Endothelial cell of umbilical vein (primary cell): ENCODE results near the gene TRAPPC6A.

Experiments used
- FOS ChIP-seq: IDR thresholded peaks from 2 replicates; pipeline ENCODE4 v1.6.1; 2011; ENCODE audit warnings: mild to moderate bottlenecking, low read length, moderate library complexity, borderline replicate concordance; ENCODE audit not compliant: insufficient read depth
- POLR2A ChIP-seq: IDR thresholded peaks from 2 replicates; pipeline ENCODE4 v1.6.1; 2012; ENCODE audit warnings: low read depth, mild to moderate bottlenecking, control low read depth, low read length
- POLR2AphosphoS5 ChIP-seq: IDR thresholded peaks from 2 replicates; pipeline ENCODE4 v1.6.1; 2012; ENCODE audit warnings: low read depth, mild to moderate bottlenecking, control low read depth, low read length, moderate library complexity; ENCODE audit not compliant: insufficient read depth
- TF ChIP-seq, protein P1 (sequence below), 2 donors: IDR thresholded peaks; 1 replicate in 1 of 2; 2 replicates in 1 of 2; pipeline ENCODE4 v1.5.1; 2011; ENCODE audit warnings: low read length in 2 of 2, mild to moderate bottlenecking in 2 of 2, moderate library complexity in 2 of 2, control low read depth in 1 of 2, inconsistent platforms in 1 of 2, low read depth in 1 of 2; ENCODE audit not compliant: insufficient read depth in 1 of 2; ENCODE audit errors: extremely low read depth in 1 of 2

GRCh38 chr19:45215391-45216191 is 37.6 kb upstream of the TRAPPC6A start:
- TF ChIP-seq POLR2A (no peak), FOS (no peak), POLR2AphosphoS5 (no peak)
- TF ChIP-seq, protein P1, sequence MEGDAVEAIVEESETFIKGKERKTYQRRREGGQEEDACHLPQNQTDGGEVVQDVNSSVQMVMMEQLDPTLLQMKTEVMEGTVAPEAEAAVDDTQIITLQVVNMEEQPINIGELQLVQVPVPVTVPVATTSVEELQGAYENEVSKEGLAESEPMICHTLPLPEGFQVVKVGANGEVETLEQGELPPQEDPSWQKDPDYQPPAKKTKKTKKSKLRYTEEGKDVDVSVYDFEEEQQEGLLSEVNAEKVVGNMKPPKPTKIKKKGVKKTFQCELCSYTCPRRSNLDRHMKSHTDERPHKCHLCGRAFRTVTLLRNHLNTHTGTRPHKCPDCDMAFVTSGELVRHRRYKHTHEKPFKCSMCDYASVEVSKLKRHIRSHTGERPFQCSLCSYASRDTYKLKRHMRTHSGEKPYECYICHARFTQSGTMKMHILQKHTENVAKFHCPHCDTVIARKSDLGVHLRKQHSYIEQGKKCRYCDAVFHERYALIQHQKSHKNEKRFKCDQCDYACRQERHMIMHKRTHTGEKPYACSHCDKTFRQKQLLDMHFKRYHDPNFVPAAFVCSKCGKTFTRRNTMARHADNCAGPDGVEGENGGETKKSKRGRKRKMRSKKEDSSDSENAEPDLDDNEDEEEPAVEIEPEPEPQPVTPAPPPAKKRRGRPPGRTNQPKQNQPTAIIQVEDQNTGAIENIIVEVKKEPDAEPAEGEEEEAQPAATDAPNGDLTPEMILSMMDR (IDR thresholded peaks at IDR 0.05; ENCODE audit: extremely low read depth in 1 of 2, insufficient read depth in 1 of 2, low read depth in 1 of 2, low read length in 2 of 2), result no peak
